GM12892 (cell line): ENCODE results near the gene ASNSD1.
"Not testable (repeated sequence)": the region's sequence is repeated elsewhere in the genome, so short reads cannot be mapped to it uniquely, and the experiment has no call there.

Experiments used
- DNase-seq: peaks from one replicate; pipeline ENCODE4 v3.0.0; 2011; ENCODE audit not compliant: insufficient read length
- FAIRE-seq: peaks from 2 replicates; lab custom pipeline; 2011; peaks lifted over from hg19 to GRCh38; lab: Jason Lieb, UNC
- POLR2A ChIP-seq: IDR thresholded peaks from 2 replicates; pipeline ENCODE4 v1.6.1; 2011; ENCODE audit warnings: low read depth, low read length, control low read depth
- POLR2AphosphoS5 ChIP-seq: IDR thresholded peaks from 2 replicates; pipeline ENCODE4 v1.6.1; 2011; ENCODE audit warnings: low read depth, low read length, control low read depth
- TAF1 ChIP-seq: IDR thresholded peaks from 2 replicates; pipeline ENCODE4 v1.6.1; 2011; ENCODE audit warnings: low read depth, mild to moderate bottlenecking, control low read depth, low read length, borderline replicate concordance

Gene ASNSD1

GRCh38 chr2:189709501-189710221, 48.4 kb downstream of the ASNSD1 start:
- FAIRE-seq = no peak

DNA sequence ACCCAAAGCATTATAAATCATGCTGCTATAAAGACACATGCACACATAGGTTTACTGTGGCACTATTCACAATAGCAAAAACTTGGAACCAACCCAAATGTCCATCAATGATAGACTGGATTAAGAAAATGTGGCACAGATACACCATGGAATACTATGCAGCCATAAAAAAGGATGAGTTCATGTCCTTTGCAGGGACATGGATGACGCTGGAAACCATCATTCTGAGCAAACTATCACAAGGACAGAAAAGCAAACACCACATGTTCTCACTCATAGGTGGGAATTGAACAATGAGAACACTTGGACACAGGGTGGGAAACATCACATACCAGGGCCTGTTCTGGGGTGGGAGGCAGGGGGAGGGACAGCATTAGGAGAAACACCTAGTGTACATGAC, 56.3 kb downstream of the ASNSD1 start:
- not testable (repeated sequence) for DNase-seq, FAIRE-seq

More at GRCh38 chr2:189709501-189710221, 48.4 kb downstream of the ASNSD1 start:
- no peak for TF ChIP-seq POLR2A
- TF ChIP-seq POLR2AphosphoS5 = no peak
- TF ChIP-seq TAF1 = no peak
- no peak for DNase-seq

GRCh38 chr2:189719571-189719970, 58.3 kb downstream of the ASNSD1 start:
- FAIRE-seq (no peak), DNase-seq (no peak)
- TF ChIP-seq POLR2AphosphoS5 = no peak
- TF ChIP-seq POLR2A = no peak
- no peak for TF ChIP-seq TAF1
